ENCODE measurements around the gene AHCTF1. TPM values are rescaled to one million over a fixed set of nuclear protein-coding genes. Genes with fewer than 3 reads are reported as not detected.
A peak's percentile ranks its signal among the peaks of the same experiment; 100 is the strongest.

AHCTF1 gene
- total and polyA plus RNA-seq, 9 of the 15 experiments (the other 6 are each of a cell fraction or from before 2014, with no cell fraction given) = 9.4 to 102 (median 47.6) TPM

GRCh38 chr1:246931549-246932365 lies at the start of gene AHCTF1 (continued):
- TF ChIP-seq BRF2 (IDR thresholded peaks at IDR 0.05; ENCODE audit: borderline replicate concordance, insufficient read depth, insufficient read length) (no peak), TSHZ1 (CRISPR knock-in tag; IDR thresholded peaks at IDR 0.05) (no peak), RNF2 (IDR thresholded peaks at IDR 0.05) (0 out of 2 replicates have a peak, but pooled peaks have one; percentile 49), TCFL5 (CRISPR knock-in tag; conservative IDR thresholded peaks at IDR 0.05) (no peak), LCOR (CRISPR knock-in tag; IDR thresholded peaks at IDR 0.05) (peak; percentile 91; the same call in 1 of the 2 replicates), ESRRB (CRISPR knock-in tag; IDR thresholded peaks at IDR 0.05; ENCODE audit: borderline replicate concordance) (no peak), ZNF584 (CRISPR knock-in tag; IDR thresholded peaks at IDR 0.05; ENCODE audit: low read depth) (peak; percentile 72; the same call in 1 of the 2 replicates), THAP12 (CRISPR knock-in tag; IDR thresholded peaks at IDR 0.05) (peak; percentile 75; the same call in 1 of the 2 replicates), BCOR (IDR thresholded peaks at IDR 0.05) (peak; percentile 56; the same call in 1 of the 2 replicates), SMARCB1 (IDR thresholded peaks at IDR 0.05; ENCODE audit: insufficient read length, low read depth) (no peak), ETS1 (conservative IDR thresholded peaks at IDR 0.05; ENCODE audit: control insufficient read depth, low read depth, low read length) (peak; percentile 99), FOXJ2 (tag; IDR thresholded peaks at IDR 0.05) (peak; percentile 64; the same call in 1 of the 2 replicates), KDM4B (IDR thresholded peaks at IDR 0.05; ENCODE audit: borderline replicate concordance in 2 of 2, low read depth in 1 of 2) (peak in 1 of 2 experiments; percentile 82; a peak in 1 of 4 replicates), ZNF121 (CRISPR knock-in tag; conservative IDR thresholded peaks at IDR 0.05) (no peak), E2F4 (CRISPR knock-in tag; IDR thresholded peaks at IDR 0.05; ENCODE audit: low read depth) (peak; percentile 98)

Measured in K562 (cell line).